Measurements from ENCODE around the gene YIF1A.

Gene YIF1A

GRCh38 chr11:66333896-66334604, 45.1 kb upstream of the YIF1A start:
- no peak for TF ChIP-seq CTCF (conservative IDR thresholded peaks at IDR 0.05; ENCODE audit: control insufficient read depth, insufficient read depth, low read depth, low read length)
- DNase-seq (ENCODE audit: low read depth): no peak
- peak overlapping the region; percentile 6 for H3K4me3 ChIP-seq (ENCODE audit: control insufficient read depth, low read depth, low read length)

GRCh38 chr11:66333220-66333877, 44.4 kb upstream of the YIF1A start:
- TF ChIP-seq CTCF (conservative IDR thresholded peaks at IDR 0.05; ENCODE audit: control insufficient read depth, insufficient read depth, low read depth, low read length): no peak
- no peak overlapping the region for H3K4me3 ChIP-seq (ENCODE audit: control insufficient read depth, low read depth, low read length)
- DNase-seq (ENCODE audit: low read depth): no peak

GRCh38 chr11:66332371-66333219, 43.7 kb upstream of the YIF1A start:
- no peak for TF ChIP-seq CTCF (conservative IDR thresholded peaks at IDR 0.05; ENCODE audit: control insufficient read depth, insufficient read depth, low read depth, low read length)
- DNase-seq (ENCODE audit: low read depth): no peak
- H3K4me3 ChIP-seq (ENCODE audit: control insufficient read depth, low read depth, low read length): no peak overlapping the region

- H3K4me3 ChIP-seq (ENCODE audit: control insufficient read depth, low read depth, low read length): no peak overlapping the region
- no peak for DNase-seq (ENCODE audit: low read depth)
- no peak for TF ChIP-seq CTCF (conservative IDR thresholded peaks at IDR 0.05; ENCODE audit: control insufficient read depth, insufficient read depth, low read depth, low read length)
These were observed 42.8 kb upstream of the YIF1A start for GRCh38 chr11:66331542-66332370.

- no peak overlapping the region for H3K4me3 ChIP-seq (ENCODE audit: control insufficient read depth, low read depth, low read length)
- no peak for TF ChIP-seq CTCF (conservative IDR thresholded peaks at IDR 0.05; ENCODE audit: control insufficient read depth, insufficient read depth, low read depth, low read length)
- DNase-seq (ENCODE audit: low read depth): no peak
These were observed 42.0 kb upstream of the YIF1A start for GRCh38 chr11:66330931-66331330.

GRCh38 chr11:66329165-66329673, 40.3 kb upstream of the YIF1A start:
- DNase-seq (ENCODE audit: low read depth): no peak
- TF ChIP-seq CTCF (conservative IDR thresholded peaks at IDR 0.05; ENCODE audit: control insufficient read depth, insufficient read depth, low read depth, low read length): no peak

More at GRCh38 chr11:66329165-66329673, 40.3 kb upstream of the YIF1A start:
- no peak overlapping the region for H3K4me3 ChIP-seq (ENCODE audit: control insufficient read depth, low read depth, low read length)
